Pons (tissue), 1 donor: Measurements from ENCODE around the gene FAM117B.

Experiments
- DNase-seq: peaks from one replicate; pipeline ENCODE4 v3.0.0-alpha.2; 2016; ENCODE audit warnings: low spot score

FAM117B gene

DNA sequence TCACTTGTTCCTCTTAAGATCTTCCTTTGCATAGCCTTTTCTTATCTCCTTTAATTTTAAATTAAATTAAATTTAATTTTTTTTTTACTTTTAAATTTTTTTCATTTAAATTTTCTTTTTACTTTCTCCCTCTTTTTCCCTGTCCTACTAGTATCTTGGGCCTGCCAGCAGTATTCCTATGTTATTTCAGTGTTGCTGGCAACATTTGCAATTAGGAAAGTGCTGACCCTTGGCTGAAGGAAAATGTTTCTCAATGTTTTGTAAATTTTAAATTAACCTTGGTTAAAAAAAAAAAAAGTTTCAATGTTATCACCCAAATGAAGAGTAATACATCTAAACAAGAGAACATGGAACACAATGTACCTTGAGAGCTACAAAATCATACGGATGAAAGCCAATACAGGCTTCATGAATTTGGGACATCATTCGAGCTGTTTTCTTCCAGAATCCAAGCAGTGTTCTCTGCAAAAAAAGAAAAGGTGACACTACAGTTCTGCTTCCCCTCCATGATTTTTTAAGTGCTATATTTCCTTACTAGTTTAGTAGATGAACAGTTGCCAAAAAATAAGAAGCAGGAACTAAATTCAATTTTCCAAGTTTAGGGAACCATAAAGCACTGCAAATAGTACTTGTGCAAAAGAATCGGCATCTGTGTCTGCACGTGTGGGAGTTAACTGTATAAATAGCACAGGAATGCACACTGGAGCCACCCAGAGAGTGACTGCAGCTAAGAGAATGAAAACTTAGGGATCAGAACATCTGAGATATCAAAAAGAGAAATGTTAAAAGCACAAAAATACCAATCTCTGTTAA, 181.0 kb downstream of the FAM117B start:
- DNase-seq, result no peak

DNA sequence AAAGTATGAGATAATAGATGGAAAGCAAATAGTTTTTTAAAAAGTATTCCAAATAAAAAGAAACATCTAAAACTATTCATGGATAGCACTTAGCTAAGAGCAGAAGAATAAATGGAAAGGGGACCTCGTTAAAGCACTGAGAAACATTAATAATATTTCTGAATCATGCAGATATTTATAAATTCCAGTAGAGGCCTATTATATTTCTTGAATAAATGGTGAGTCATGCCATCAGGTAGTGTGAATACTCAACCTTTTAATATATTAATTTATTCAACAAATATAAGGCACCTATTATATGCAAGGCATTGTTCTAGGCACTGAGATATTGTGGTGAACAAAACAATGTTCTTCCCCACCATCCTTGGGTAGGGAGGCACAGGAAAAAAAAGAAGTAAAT, 183.0 kb downstream of the FAM117B start:
- DNase-seq, result no peak

DNA sequence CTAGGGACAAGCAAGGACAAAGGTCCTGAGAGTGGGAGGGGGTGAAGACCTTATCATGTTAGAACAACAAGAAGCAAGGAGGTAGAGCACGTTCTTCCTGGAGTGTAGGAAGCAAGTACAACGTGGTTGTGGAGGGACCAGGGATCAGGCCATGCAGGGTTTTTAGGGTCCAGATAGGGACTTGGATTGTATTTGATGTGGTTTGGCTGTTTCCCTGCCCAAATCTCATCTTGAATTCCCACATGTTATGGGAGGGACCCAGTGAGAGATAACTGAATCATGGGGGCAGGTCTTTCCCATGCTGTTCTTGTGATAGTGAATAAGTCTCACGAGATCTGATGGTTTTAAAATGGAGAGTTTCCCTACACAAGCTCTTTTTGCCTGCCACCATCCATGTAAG, 183.6 kb downstream of the FAM117B start:
- no peak for DNase-seq
